Hepatocyte (in vitro differentiated cells): ENCODE measurements around the gene TARS1.
A peak's percentile ranks its signal among the peaks of the same experiment; 100 is the strongest.

Experiments
- EZH2 ChIP-seq: fragments of 200-600 bp; sonication (generic); IDR thresholded peaks from 2 replicates; pipeline ENCODE4 v1.6.1; 2016; ENCODE audit warnings: antibody characterized with exemption, mild to moderate bottlenecking, borderline replicate concordance
- TF ChIP-seq, protein P1 (sequence below): fragments of 200-600 bp; sonication (generic); IDR thresholded peaks from 2 replicates; pipeline ENCODE4 v1.5.1; 2016; ENCODE audit warnings: antibody characterized with exemption, mild to moderate bottlenecking; ENCODE audit not compliant: poor library complexity

DNA sequence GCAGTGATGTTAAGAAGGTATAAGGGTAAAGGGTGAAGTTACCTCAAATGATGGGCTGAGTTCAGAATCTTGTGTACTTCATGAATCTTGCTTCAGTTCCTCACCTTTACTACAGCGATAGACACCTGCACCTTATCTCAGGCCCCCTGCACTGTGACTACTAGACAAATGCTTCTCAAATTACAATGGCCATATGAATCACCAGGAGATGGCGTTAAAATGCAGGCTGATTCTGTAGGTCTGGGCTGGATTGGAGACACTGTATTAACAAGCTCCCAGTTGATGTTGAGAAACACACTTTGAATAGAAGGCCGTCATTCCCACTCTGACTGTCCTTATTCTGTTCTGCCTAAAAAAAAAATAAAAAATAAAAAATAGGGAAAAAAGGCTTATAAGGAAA lies 29.8 kb downstream of the TARS1 start:
- TF ChIP-seq EZH2, result no peak
- TF ChIP-seq, protein P1, sequence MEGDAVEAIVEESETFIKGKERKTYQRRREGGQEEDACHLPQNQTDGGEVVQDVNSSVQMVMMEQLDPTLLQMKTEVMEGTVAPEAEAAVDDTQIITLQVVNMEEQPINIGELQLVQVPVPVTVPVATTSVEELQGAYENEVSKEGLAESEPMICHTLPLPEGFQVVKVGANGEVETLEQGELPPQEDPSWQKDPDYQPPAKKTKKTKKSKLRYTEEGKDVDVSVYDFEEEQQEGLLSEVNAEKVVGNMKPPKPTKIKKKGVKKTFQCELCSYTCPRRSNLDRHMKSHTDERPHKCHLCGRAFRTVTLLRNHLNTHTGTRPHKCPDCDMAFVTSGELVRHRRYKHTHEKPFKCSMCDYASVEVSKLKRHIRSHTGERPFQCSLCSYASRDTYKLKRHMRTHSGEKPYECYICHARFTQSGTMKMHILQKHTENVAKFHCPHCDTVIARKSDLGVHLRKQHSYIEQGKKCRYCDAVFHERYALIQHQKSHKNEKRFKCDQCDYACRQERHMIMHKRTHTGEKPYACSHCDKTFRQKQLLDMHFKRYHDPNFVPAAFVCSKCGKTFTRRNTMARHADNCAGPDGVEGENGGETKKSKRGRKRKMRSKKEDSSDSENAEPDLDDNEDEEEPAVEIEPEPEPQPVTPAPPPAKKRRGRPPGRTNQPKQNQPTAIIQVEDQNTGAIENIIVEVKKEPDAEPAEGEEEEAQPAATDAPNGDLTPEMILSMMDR, result peak; percentile 30
